K562 (cell line): ENCODE measurements around the gene MXRA7. TPM values are rescaled to one million over a fixed set of nuclear protein-coding genes. Genes with fewer than 3 reads are reported as not detected.
A peak's percentile ranks its signal among the peaks of the same experiment; 100 is the strongest.

ENCODE experiments used
- BCLAF1 ChIP-seq, 2 experiments: fragments of 450-650 bp in 1 of 2; IDR thresholded peaks; 2 replicates each; pipeline ENCODE4 v1.6.1; 2011 to 2017; ENCODE audit warnings: low read depth in 2 of 2, antibody characterized with exemption in 1 of 2, borderline replicate concordance in 1 of 2, low read length in 1 of 2, mild to moderate bottlenecking in 1 of 2, mixed read lengths in 1 of 2; ENCODE audit not compliant: control insufficient read depth in 1 of 2
- CLOCK ChIP-seq: fragments of 250-450 bp; sonication (Bioruptor Pico); IDR thresholded peaks from 2 replicates; pipeline ENCODE4 v1.4.0; 2020; ENCODE audit warnings: mild to moderate bottlenecking, moderate library complexity, borderline replicate concordance
- NFRKB ChIP-seq: fragments of 450-650 bp; IDR thresholded peaks from 2 replicates; pipeline ENCODE4 v1.6.1; 2016; ENCODE audit warnings: low read depth
- POLR2G ChIP-seq: fragments of 200-400 bp; formaldehyde crosslinking; IDR thresholded peaks from 2 replicates; pipeline ENCODE4 v1.6.1; 2017; ENCODE audit warnings: low read depth, mild to moderate bottlenecking, antibody characterized with exemption, low read length, moderate library complexity
- TAF15 ChIP-seq: fragments of 200-400 bp; formaldehyde crosslinking; IDR thresholded peaks from 2 replicates; pipeline ENCODE4 v1.6.1; 2017; ENCODE audit warnings: mild to moderate bottlenecking, low read depth, low read length, moderate library complexity
- ZNF717 ChIP-seq: fragments of 250-450 bp; sonication (Bioruptor Pico); IDR thresholded peaks from 2 replicates; pipeline ENCODE4 v1.5.0; 2021
- polyA plus RNA-seq, 8 experiments: library from polyadenylated mRNA; depleted of rRNA in 4 of 8; stranded (reverse) in 5 of 8; unstranded in 3 of 8; fragments of >200 nt; fragmentation: Nextera tagmentation in 2 of 8; fragmentation: Illumina TruSeq in 1 of 8; extraction: Ambion mirVana in 2 of 8; extraction: Trizol in 1 of 8; gene quantifications; 2 replicates each; pipeline versions ENCODE4 v1.2.1 to v1.2.3, GENCODE V29; 2011 to 2014; ENCODE audit warnings: inconsistent platforms in 1 of 8, missing spikeins in 1 of 8
- total RNA-seq, 7 experiments: library from RNA; depleted of rRNA in 6 of 7; stranded (reverse); fragments of >200 nt in 6 of 7; fragmentation: Illumina TruSeq in 2 of 7; extraction: Trizol in 2 of 7; gene quantifications; 2 replicates each; pipeline versions ENCODE4 v1.2.1 to v1.2.3, GENCODE V29; 2011 to 2021; ENCODE audit warnings: low replicate concordance in 1 of 7
- TF ChIP-seq, protein P1 (sequence below), 2 experiments: fragments of 450-650 bp; IDR thresholded peaks; 2 replicates each; pipeline ENCODE4 v1.6.1; 2016

The MXRA7 gene
- total and polyA plus RNA-seq, 9 of the 15 experiments (the other 6 are each of a cell fraction or from before 2014, with no cell fraction given), result 2.6 to 38.4 (median 14.3) TPM

GRCh38 chr17:76734080-76734840 lies 23.5 kb upstream of the MXRA7 start (continued):
- TF ChIP-seq POLR2G (0 out of 2 replicates have a peak, but pooled peaks have one; percentile 4), BCLAF1 (IDR thresholded peaks at IDR 0.05; ENCODE audit: borderline replicate concordance in 1 of 2, control insufficient read depth in 1 of 2, low read depth in 2 of 2, low read length in 1 of 2) (no peak), ZNF717 (CRISPR knock-in tag) (no peak), NFRKB (no peak), TAF15 (no peak), CLOCK (CRISPR knock-in tag) (no peak)
- TF ChIP-seq, protein P1, sequence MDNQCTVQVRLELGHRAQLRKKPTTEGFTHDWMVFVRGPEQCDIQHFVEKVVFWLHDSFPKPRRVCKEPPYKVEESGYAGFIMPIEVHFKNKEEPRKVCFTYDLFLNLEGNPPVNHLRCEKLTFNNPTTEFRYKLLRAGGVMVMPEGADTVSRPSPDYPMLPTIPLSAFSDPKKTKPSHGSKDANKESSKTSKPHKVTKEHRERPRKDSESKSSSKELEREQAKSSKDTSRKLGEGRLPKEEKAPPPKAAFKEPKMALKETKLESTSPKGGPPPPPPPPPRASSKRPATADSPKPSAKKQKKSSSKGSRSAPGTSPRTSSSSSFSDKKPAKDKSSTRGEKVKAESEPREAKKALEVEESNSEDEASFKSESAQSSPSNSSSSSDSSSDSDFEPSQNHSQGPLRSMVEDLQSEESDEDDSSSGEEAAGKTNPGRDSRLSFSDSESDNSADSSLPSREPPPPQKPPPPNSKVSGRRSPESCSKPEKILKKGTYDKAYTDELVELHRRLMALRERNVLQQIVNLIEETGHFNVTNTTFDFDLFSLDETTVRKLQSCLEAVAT (IDR thresholded peaks at IDR 0.05), result peak in 1 of 2 experiments; percentile 63; a peak in 2 of 4 replicates
